Keratinocyte (primary cell): ENCODE results near the gene TFAP2D.

Experiments used
- EZH2 ChIP-seq: IDR thresholded peaks from one replicate; pipeline ENCODE4 v1.6.1; 2012; ENCODE audit warnings: inconsistent platforms, mild to moderate bottlenecking, low read length, moderate library complexity
- TF ChIP-seq, protein P1 (sequence below), 3 experiments: IDR thresholded peaks in 1 of 3; conservative IDR thresholded peaks in 1 of 3; optimal IDR thresholded peaks in 1 of 3; 2 replicates in 2 of 3; 3 replicates in 1 of 3; pipeline versions ENCODE3 to v1.5.1; 2011; ENCODE audit warnings: low read length in 3 of 3, mild to moderate bottlenecking in 3 of 3, moderate library complexity in 2 of 3, control low read depth in 1 of 3, inconsistent platforms in 1 of 3; ENCODE audit not compliant: insufficient read depth in 2 of 3; ENCODE audit errors: extremely low read depth in 1 of 3

DNA sequence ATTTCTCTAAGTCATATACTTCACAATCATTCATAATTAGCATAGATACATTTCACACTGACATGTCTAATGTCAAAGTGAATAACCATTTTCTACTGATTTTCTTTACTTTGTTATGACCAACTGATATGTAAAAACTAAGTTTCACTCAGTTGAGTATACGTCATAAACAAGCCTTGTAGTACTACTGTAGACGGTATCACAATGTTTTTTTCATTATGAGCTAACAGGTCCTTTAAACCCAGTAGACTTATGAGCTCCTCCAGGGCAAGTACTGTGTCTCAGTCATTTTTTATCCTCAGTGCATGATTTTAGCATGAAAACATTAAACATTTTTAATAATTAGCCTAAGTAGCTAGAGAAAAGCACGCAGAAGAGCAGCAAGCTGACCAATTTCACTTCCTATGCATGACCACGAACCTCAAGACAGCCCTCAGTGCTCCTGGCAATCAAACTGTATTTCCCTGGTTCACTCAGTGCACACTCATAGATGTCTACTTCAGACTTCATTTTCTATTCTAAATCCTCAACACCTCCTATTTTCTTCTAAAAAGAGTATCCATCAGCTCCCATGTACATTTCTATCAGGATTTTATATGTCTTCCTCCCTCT, 32.0 kb upstream of the TFAP2D start:
- TF ChIP-seq, protein P1, sequence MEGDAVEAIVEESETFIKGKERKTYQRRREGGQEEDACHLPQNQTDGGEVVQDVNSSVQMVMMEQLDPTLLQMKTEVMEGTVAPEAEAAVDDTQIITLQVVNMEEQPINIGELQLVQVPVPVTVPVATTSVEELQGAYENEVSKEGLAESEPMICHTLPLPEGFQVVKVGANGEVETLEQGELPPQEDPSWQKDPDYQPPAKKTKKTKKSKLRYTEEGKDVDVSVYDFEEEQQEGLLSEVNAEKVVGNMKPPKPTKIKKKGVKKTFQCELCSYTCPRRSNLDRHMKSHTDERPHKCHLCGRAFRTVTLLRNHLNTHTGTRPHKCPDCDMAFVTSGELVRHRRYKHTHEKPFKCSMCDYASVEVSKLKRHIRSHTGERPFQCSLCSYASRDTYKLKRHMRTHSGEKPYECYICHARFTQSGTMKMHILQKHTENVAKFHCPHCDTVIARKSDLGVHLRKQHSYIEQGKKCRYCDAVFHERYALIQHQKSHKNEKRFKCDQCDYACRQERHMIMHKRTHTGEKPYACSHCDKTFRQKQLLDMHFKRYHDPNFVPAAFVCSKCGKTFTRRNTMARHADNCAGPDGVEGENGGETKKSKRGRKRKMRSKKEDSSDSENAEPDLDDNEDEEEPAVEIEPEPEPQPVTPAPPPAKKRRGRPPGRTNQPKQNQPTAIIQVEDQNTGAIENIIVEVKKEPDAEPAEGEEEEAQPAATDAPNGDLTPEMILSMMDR (optimal IDR thresholded peaks at IDR 0.05 in 1 of 3, IDR thresholded peaks at IDR 0.05 in 1 of 3, conservative IDR thresholded peaks at IDR 0.05 in 1 of 3; ENCODE audit: extremely low read depth in 1 of 3, insufficient read depth in 2 of 3, low read length in 3 of 3): no peak
- TF ChIP-seq EZH2: no peak
